Measurements from ENCODE around the gene GARIN5A. TPM values are rescaled to one million over a fixed set of nuclear protein-coding genes. Genes with fewer than 3 reads are reported as not detected.

Gene GARIN5A
- total and polyA plus RNA-seq, 2 of the 8 experiments (the other 6 are each of a cell fraction or from before 2014, with no cell fraction given) = 9.1 to 18.5 TPM

DNA sequence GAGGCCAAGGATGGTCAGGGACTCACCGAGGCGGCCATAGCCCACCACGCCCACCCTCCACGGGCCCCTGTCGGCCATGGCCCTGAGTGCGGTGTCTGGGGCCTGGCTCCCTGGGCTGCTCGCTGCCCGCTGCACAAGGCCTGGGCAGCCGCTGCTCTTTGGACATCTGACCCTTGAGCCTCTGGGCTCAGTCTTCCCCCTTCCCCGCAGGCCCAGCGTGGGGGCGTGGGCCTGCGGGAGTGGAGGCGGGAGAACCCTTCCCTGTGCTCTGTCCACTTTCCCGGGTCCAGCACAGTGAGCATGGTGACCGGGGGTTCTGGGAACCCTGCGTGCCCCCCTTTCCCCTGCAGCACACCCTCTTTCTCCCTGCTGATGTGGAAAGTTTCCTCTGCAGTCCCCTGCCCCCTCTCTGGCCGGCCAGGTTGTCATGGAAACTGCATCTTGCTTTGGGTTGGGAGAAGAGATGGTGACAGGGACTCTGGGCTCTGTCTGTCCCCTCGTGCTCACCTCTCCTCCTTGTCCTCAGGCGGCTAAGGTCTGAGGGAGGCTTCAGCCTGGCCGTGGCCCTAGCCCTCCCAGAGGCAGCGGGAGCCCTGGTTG is 37.2 kb upstream of the GARIN5A start, which contains the start of gene ASPDH (continued):
- no peak for TF ChIP-seq TCF12 (IDR thresholded peaks at IDR 0.05; ENCODE audit: low read depth, low read length)
- no peak for TF ChIP-seq JUND (IDR thresholded peaks at IDR 0.05; ENCODE audit: low read length)
- TF ChIP-seq SP1 (IDR thresholded peaks at IDR 0.05; ENCODE audit: low read depth, low read length) = no peak
- no peak for TF ChIP-seq HDAC6 (IDR thresholded peaks at IDR 0.05; ENCODE audit: low read depth, low read length)
- TF ChIP-seq TAF7 (optimal IDR thresholded peaks at IDR 0.05; ENCODE audit: borderline replicate concordance, low read depth, low read length) = no peak
- TF ChIP-seq CTCF (IDR thresholded peaks at IDR 0.05; ENCODE audit: control extremely low read depth in 1 of 3, insufficient read depth in 1 of 3, low read depth in 1 of 3, low read length in 3 of 3) = no peak
